Left lung (tissue), 10 donors: ENCODE measurements around the gene USP48. TPM values are rescaled to one million over a fixed set of nuclear protein-coding genes. Genes with fewer than 3 reads are reported as not detected.
"Not testable (repeated sequence)": the region's sequence is repeated elsewhere in the genome, so short reads cannot be mapped to it uniquely, and the experiment has no call there.

ENCODE experiments used
- ATAC-seq: fragments of 200-7000 bp; cut with Tn5 transposase; one replicate; pipeline ENCODE4 v1.9.1; 2020; ENCODE audit warnings: moderate library complexity
- DNase-seq, 4 donors: peaks; one replicate each; pipeline ENCODE4 v3.0.0-alpha.2; 2013 to 2020
- H3K27ac ChIP-seq, 2 donors: fragments of 200-600 bp; sonication (generic) in 1 of 2; one replicate each; pipeline versions ENCODE4 v1.5.0 to v1.8.0; 2020 to 2021
- H3K27me3 ChIP-seq, 2 donors: fragments of 200-600 bp; sonication (generic) in 1 of 2; one replicate each; pipeline versions ENCODE4 v1.5.0 to v1.8.0; 2020 to 2021
- H3K36me3 ChIP-seq, 2 donors: fragments of 200-600 bp; sonication (generic) in 1 of 2; one replicate each; pipeline versions ENCODE4 v1.5.0 to v1.8.0; 2020 to 2021
- H3K4me1 ChIP-seq, 2 donors: fragments of 200-600 bp; one replicate each; pipeline ENCODE4 v1.8.0; 2021
- H3K4me3 ChIP-seq, 2 donors: fragments of 200-600 bp; sonication (generic) in 1 of 2; one replicate each; pipeline versions ENCODE4 v1.5.0 to v1.8.0; 2020 to 2021; ENCODE audit warnings: mild to moderate bottlenecking in 1 of 2
- H3K9me3 ChIP-seq, 2 donors: fragments of 200-600 bp; sonication (generic) in 1 of 2; one replicate each; pipeline versions ENCODE4 v1.5.0 to v1.8.0; 2020 to 2021
- CTCF ChIP-seq, 2 donors: fragments of 200-600 bp; sonication (generic) in 1 of 2; IDR thresholded peaks; one replicate each; pipeline versions ENCODE4 v1.5.0 to v1.8.0; 2021; ENCODE audit warnings: antibody characterized with exemption in 2 of 2
- intact Hi-C, 2 donors: fragments of 100-400 bp; cut with DNase I; formaldehyde crosslinking; loops; one replicate each; pipeline versions ENCODE4 v1.11.2 to v1.14.2; 2022
- polyA plus RNA-seq, 6 donors: library from polyadenylated mRNA; unstranded; fragments of 120-200 nt; gene quantifications; one replicate each; pipeline ENCODE4 v1.2.1, GENCODE V29; 2013; ENCODE audit not compliant: insufficient read length in 6 of 6
- total RNA-seq, 2 donors: library from RNA; stranded (reverse); fragmentation: NEBNext Ultra II Directional; extraction: Animal tissue kit (Norgen Biotek cat#: 25700); gene quantifications; one replicate each; pipeline ENCODE4 v1.2.1, GENCODE V29; 2021
- donor health status: DM: no; HTN: yes; CAD: no.
- donor health status: DM: no; HTN: no; CAD: no.

USP48 gene
- total and polyA plus RNA-seq, 8 donors, result 57.9 to 95.6 (median 80.9) TPM

DNA sequence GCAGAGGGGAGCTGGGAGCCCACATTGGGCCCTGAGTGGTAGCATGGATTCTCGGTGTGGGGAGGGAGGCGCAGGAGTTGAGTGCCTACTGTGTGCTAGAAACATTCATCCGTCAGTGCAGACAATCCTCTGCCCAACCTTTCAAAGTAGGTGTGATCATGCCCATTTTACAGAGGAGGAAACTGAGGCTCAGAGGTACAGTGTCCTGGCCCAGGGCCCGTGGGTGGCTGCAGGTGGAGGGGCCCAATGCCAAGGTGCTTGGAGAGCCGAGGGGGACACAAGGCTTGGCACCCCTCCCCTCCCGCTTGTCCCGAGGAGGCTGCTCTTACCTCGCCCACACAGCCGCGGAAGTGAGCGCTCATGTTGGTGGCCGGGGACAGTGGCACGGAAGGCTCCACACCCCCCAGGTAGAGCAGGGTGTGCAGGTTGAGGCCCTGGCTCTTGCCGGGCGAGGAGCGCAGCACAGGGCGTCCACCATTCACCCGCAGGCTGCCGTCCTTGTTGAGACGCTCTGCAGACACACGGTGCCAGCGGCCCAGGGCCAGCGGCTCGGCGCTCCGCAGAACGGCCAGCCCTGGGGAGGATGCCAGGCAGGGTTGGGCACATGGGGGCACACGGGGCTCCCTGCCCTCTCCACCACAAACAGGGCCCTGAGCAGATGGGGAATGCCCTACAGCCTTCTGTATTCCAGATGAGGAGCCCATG is 45.7 kb upstream of the USP48 start:
- ATAC-seq, result no peak
- Histone ChIP-seq H3K36me3 (peaks cover 0 to 95% of the 10 kb centered on the region in 2 donors), H3K27me3 (no peaks in the 10 kb centered on the region), H3K4me1 (no peaks in the 10 kb centered on the region), H3K4me3 (no peak overlapping the region), H3K27ac (no peak overlapping the region), H3K9me3 (peaks cover 0 to 3% of the 10 kb centered on the region in 2 donors)
- intact Hi-C loops, result no loop called here
- no peak for DNase-seq
- no peak for TF ChIP-seq CTCF (IDR thresholded peaks at IDR 0.05)

- Histone ChIP-seq H3K9me3 (no peaks in the 10 kb centered on the region), H3K27me3 (no peaks in the 10 kb centered on the region), H3K36me3 (peaks cover 0 to 95% of the 10 kb centered on the region in 2 donors), H3K4me3 (no peak overlapping the region), H3K4me1 (no peaks in the 10 kb centered on the region), H3K27ac (no peak overlapping the region)
- ATAC-seq, result no peak
- intact Hi-C loops, result no loop called here
- DNase-seq, result no peak
- TF ChIP-seq CTCF (IDR thresholded peaks at IDR 0.05), result no peak
These were observed 45.1 kb upstream of the USP48 start for GRCh38 chr1:21828075-21828474.

- Histone ChIP-seq H3K27me3 (no peaks in the 10 kb centered on the region), H3K27ac (no peak overlapping the region), H3K36me3 (peaks cover 0 to 95% of the 10 kb centered on the region in 2 donors), H3K4me1 (no peaks in the 10 kb centered on the region), H3K9me3 (no peaks in the 10 kb centered on the region), H3K4me3 (no peak overlapping the region)
- no peak for DNase-seq
- TF ChIP-seq CTCF (IDR thresholded peaks at IDR 0.05), result no peak
- no peak for ATAC-seq
- intact Hi-C loops, result no loop called here
These were observed 44.3 kb upstream of the USP48 start for GRCh38 chr1:21827141-21827679.

DNA sequence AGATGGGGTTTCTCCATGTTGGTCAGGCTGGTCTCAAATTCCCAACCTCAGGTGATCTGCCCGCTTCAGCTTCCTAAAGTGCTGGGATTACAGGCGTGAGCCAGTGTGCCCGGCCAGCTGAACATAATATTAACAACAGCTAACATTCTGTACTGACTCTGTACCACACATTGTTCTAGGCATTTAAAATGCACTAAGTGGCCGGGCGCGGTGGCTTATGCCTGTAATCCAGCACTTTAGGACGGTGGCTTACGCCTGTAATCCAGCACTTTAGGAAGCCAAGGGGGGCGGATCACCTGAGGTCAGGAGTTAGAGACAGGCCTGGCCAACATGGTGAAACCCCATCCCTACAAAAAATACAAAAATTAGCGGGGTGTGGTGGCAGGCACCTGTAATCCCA is 43.7 kb upstream of the USP48 start:
- H3K4me3 ChIP-seq, H3K4me1 ChIP-seq, ATAC-seq, H3K27ac ChIP-seq, DNase-seq, intact Hi-C loops, H3K27me3 ChIP-seq, H3K9me3 ChIP-seq: not testable (repeated sequence)
- H3K36me3 ChIP-seq, result peaks cover 0 to 95% of the 10 kb centered on the region in 2 donors

GRCh38 chr1:21825393-21825792 is 42.4 kb upstream of the USP48 start:
- intact Hi-C loops, result no loop called here
- H3K27me3 ChIP-seq, result no peaks in the 10 kb centered on the region
- no peaks in the 10 kb centered on the region for H3K4me1 ChIP-seq
- H3K36me3 ChIP-seq, result peaks cover 0 to 92% of the 10 kb centered on the region in 2 donors
- ATAC-seq (no peak), DNase-seq (no peak)
- TF ChIP-seq CTCF (IDR thresholded peaks at IDR 0.05), result no peak
- H3K27ac ChIP-seq, result no peak overlapping the region
- no peak overlapping the region for H3K4me3 ChIP-seq
- H3K9me3 ChIP-seq, result no peaks in the 10 kb centered on the region
